HG03060 (cell line): ENCODE data around the gene NDUFV1.
"Not testable (repeated sequence)": the region's sequence is repeated elsewhere in the genome, so short reads cannot be mapped to it uniquely, and the experiment has no call there.

Experiments
- ATAC-seq: cut with Tn5 transposase; IDR thresholded peaks from one replicate; pipeline ENCODE4 v1.9.1; 2021; ENCODE audit warnings: low read depth, moderate number of reproducible peaks; ENCODE audit not compliant: unreplicated experiment

NDUFV1 gene

GRCh38 chr11:67610302-67610868 lies 3.6 kb downstream of the NDUFV1 start:
- ATAC-seq, result no peak

GRCh38 chr11:67611165-67611564 lies 4.4 kb downstream of the NDUFV1 start:
- ATAC-seq, result no peak

- no peak for ATAC-seq
Observed at GRCh38 chr11:67611704-67612587, 5.2 kb downstream of the NDUFV1 start.

- ATAC-seq, result no peak
Observed at GRCh38 chr11:67612751-67613150, 6.0 kb downstream of the NDUFV1 start.

- no peak for ATAC-seq
Observed at GRCh38 chr11:67613313-67613959, 6.7 kb downstream of the NDUFV1 start.

- ATAC-seq, result peak; percentile 62
Observed at GRCh38 chr11:67613960-67614715, 7.4 kb downstream of the NDUFV1 start.

- ATAC-seq, result no peak
Observed at GRCh38 chr11:67614730-67615714, 8.3 kb downstream of the NDUFV1 start.

GRCh38 chr11:67615728-67616430 lies 9.1 kb downstream of the NDUFV1 start:
- no peak for ATAC-seq

GRCh38 chr11:67616431-67617242 lies 9.9 kb downstream of the NDUFV1 start:
- ATAC-seq, result no peak

- ATAC-seq, result no peak
Observed at GRCh38 chr11:67617243-67617953, 10.7 kb downstream of the NDUFV1 start.

GRCh38 chr11:67618901-67619659 lies 12.3 kb downstream of the NDUFV1 start:
- ATAC-seq, result not testable (repeated sequence)

GRCh38 chr11:67619683-67620618 lies 13.2 kb downstream of the NDUFV1 start:
- ATAC-seq, result not testable (repeated sequence)

- not testable (repeated sequence) for ATAC-seq
Observed at GRCh38 chr11:67620621-67621020, 13.9 kb downstream of the NDUFV1 start.

GRCh38 chr11:67621928-67622327 lies 15.2 kb downstream of the NDUFV1 start:
- not testable (repeated sequence) for ATAC-seq

- not testable (repeated sequence) for ATAC-seq
Observed at GRCh38 chr11:67622905-67623304, 16.2 kb downstream of the NDUFV1 start.

- ATAC-seq, result not testable (repeated sequence)
Observed at GRCh38 chr11:67623795-67624194, 17.1 kb downstream of the NDUFV1 start.
